HFFc6 (cell line): Measurements from ENCODE around the gene SREBF1. TPM values are rescaled to one million over a fixed set of nuclear protein-coding genes. Genes with fewer than 3 reads are reported as not detected.
"Not testable (repeated sequence)": the region's sequence is repeated elsewhere in the genome, so short reads cannot be mapped to it uniquely, and the experiment has no call there.

Source experiments
- DNase-seq: peaks from one replicate; pipeline ENCODE4 v3.0.0-alpha.2; 2018
- H3K27ac Mint-ChIP-seq: 2 replicates; pipeline ENCODE4 v1.8.0; 2020; ENCODE audit warnings: mild to moderate bottlenecking, mixed read lengths
- H3K27me3 Mint-ChIP-seq: 2 replicates; pipeline ENCODE4 v1.8.0; 2021; ENCODE audit warnings: mild to moderate bottlenecking, moderate library complexity, mixed read lengths; ENCODE audit not compliant: insufficient read depth
- H3K36me3 Mint-ChIP-seq: 2 replicates; pipeline ENCODE4 v1.8.0; 2021; ENCODE audit warnings: low read depth, mixed read lengths
- H3K4me1 Mint-ChIP-seq: 2 replicates; pipeline ENCODE4 v1.8.0; 2020; ENCODE audit warnings: low read depth, mixed read lengths
- H3K4me3 Mint-ChIP-seq: 2 replicates; pipeline ENCODE4 v1.8.0; 2020; ENCODE audit warnings: mild to moderate bottlenecking, moderate library complexity, mixed read lengths
- H3K9me3 Mint-ChIP-seq: 2 replicates; pipeline ENCODE4 v1.8.0; 2020; ENCODE audit warnings: mild to moderate bottlenecking, mixed read lengths
- total RNA-seq, 6 experiments: library from RNA; stranded (reverse); fragmentation: NEBNext Ultra II Directional; extraction: Animal tissue kit (Norgen Biotek cat#: 25700); gene quantifications; 2 replicates in 1 of 6; 3 replicates in 5 of 6; pipeline ENCODE4 v1.2.3, GENCODE V29; 2021
- TF ChIP-seq, protein P1 (sequence below): fragments of 200-600 bp; sonication (generic); IDR thresholded peaks from 2 replicates; pipeline ENCODE4 v1.5.0; 2021; ENCODE audit warnings: antibody characterized with exemption, mild to moderate bottlenecking

Gene SREBF1
- total RNA-seq, 6 experiments from 2014 or later = 34.9 to 51.7 (median 40.5) TPM

DNA sequence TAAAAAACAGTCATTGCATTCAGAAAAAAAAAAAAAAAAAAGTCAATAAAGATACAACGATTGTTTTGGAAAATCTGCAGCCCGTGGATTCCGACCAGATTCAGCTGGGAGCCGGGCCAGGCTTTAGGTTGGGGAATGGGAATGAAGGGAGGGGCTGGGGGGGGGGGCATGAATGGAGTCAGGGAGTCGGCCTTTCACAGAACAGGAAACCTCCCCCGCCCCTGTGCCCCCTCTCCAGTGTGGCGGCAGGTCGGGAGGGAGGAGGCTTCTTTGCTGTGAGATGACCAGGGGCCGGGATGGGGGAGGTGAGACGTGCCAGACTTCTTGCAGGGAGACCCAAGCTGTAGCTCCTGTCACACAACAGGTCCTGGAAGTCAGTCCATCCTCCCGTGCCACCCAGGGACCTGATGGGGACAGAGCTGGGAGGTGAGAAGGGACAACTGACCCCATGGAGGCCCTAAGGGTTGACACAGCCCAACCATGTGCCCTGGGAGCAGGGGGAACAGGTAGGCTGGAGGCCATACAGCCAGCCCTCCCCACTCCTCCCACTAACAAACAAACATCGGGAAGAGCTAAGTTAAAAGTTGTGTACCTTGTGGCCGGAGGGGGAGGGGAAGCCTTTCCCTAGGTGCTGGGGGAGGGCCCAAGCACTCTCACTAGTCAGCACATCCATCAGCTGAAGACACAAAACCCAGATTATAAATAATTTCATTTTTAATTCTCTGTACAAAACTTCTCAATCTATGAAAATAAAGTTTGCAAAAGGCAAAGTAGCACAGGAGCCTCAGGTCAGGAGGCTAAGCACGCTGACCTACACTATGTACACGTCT lies 25.2 kb downstream of the SREBF1 start:
- TF ChIP-seq, protein P1, sequence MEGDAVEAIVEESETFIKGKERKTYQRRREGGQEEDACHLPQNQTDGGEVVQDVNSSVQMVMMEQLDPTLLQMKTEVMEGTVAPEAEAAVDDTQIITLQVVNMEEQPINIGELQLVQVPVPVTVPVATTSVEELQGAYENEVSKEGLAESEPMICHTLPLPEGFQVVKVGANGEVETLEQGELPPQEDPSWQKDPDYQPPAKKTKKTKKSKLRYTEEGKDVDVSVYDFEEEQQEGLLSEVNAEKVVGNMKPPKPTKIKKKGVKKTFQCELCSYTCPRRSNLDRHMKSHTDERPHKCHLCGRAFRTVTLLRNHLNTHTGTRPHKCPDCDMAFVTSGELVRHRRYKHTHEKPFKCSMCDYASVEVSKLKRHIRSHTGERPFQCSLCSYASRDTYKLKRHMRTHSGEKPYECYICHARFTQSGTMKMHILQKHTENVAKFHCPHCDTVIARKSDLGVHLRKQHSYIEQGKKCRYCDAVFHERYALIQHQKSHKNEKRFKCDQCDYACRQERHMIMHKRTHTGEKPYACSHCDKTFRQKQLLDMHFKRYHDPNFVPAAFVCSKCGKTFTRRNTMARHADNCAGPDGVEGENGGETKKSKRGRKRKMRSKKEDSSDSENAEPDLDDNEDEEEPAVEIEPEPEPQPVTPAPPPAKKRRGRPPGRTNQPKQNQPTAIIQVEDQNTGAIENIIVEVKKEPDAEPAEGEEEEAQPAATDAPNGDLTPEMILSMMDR = no peak
- H3K4me3 Mint-ChIP-seq = no peak overlapping the region
- H3K4me1 Mint-ChIP-seq = no peaks in the 10 kb centered on the region
- H3K27ac Mint-ChIP-seq = peak overlapping the region; percentile 26; the same call in 1 of the 2 replicates
- no peak for DNase-seq
- H3K27me3 Mint-ChIP-seq = peaks cover 29% of the 10 kb centered on the region
- H3K36me3 Mint-ChIP-seq = no peaks in the 10 kb centered on the region; the same call in 1 of the 2 replicates
- H3K9me3 Mint-ChIP-seq = no peaks in the 10 kb centered on the region; the same call in 1 of the 2 replicates

DNA sequence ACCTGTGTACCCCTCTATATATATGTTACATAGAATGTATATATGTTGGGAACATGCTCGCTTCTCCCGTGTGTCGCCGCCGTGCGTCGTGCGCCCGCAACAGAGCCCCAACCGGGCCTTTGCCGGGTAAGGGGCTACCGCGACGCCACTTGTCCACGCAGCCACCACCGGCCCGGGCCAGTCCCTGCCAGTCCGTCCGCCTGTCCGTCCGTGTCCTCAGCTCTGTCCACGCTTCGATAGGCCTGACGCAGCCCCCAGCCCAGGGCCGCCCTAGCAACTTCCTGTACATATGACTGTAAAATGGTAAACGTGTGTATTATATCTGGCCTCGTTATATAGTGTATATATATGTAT lies 25.9 kb downstream of the SREBF1 start:
- no peak for DNase-seq
- peaks cover 2% of the 10 kb centered on the region; the same call in 1 of the 2 replicates for H3K4me1 Mint-ChIP-seq
- H3K36me3 Mint-ChIP-seq = peaks cover 3% of the 10 kb centered on the region
- TF ChIP-seq, protein P1 = no peak
- no peaks in the 10 kb centered on the region; the same call in 1 of the 2 replicates for H3K9me3 Mint-ChIP-seq
- H3K27me3 Mint-ChIP-seq = peaks cover 27% of the 10 kb centered on the region
- H3K4me3 Mint-ChIP-seq = no peak overlapping the region
- H3K27ac Mint-ChIP-seq = no peak overlapping the region

- Mint-ChIP-seq H3K36me3 (peaks cover 9% of the 10 kb centered on the region), H3K27ac (peak overlapping the region; percentile 13; the same call in 1 of the 2 replicates), H3K9me3 (no peaks in the 10 kb centered on the region), H3K4me3 (no peak overlapping the region; the same call in 1 of the 2 replicates), H3K27me3 (peaks cover 27% of the 10 kb centered on the region), H3K4me1 (peaks cover 6% of the 10 kb centered on the region; the same call in 1 of the 2 replicates)
- no peak for DNase-seq
- TF ChIP-seq, protein P1 = peak; percentile 26
Measured at GRCh38 chr17:17810084-17810894, 26.5 kb downstream of the SREBF1 start.

DNA sequence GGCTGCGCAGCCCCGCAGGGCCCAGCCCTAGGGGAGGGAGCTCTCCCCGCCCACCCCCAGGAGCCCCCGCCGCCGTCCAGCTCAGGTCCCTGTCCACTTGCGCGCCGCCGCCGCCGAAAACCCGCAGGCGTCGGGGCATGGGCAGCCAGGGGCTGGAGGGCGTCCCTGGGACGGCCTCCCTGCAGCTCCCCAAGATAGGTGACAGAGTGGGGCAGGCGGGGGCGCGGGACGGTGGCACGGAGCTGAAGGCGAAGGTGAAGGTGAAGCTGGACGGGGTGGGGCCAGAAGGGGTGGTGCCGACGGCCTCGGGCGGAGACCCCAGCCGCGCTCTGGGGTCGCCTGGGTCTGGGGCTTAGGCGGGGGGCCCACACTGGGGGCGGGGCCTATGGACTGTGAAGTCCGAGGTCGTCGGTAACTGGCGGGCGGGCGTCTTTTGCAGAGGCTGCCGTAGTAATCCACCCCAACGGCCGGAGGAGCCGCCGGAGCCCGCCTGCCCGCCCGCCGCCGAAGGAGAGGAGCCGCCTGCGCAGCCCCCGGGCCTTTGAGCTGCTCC lies 27.2 kb downstream of the SREBF1 start:
- Mint-ChIP-seq H3K9me3 (no peaks in the 10 kb centered on the region), H3K4me1 (peaks cover 6% of the 10 kb centered on the region; the same call in 1 of the 2 replicates), H3K27ac (no peak overlapping the region), H3K4me3 (no peak overlapping the region), H3K27me3 (peaks cover 22% of the 10 kb centered on the region), H3K36me3 (peaks cover 13% of the 10 kb centered on the region)
- DNase-seq = no peak
- TF ChIP-seq, protein P1 = no peak

DNA sequence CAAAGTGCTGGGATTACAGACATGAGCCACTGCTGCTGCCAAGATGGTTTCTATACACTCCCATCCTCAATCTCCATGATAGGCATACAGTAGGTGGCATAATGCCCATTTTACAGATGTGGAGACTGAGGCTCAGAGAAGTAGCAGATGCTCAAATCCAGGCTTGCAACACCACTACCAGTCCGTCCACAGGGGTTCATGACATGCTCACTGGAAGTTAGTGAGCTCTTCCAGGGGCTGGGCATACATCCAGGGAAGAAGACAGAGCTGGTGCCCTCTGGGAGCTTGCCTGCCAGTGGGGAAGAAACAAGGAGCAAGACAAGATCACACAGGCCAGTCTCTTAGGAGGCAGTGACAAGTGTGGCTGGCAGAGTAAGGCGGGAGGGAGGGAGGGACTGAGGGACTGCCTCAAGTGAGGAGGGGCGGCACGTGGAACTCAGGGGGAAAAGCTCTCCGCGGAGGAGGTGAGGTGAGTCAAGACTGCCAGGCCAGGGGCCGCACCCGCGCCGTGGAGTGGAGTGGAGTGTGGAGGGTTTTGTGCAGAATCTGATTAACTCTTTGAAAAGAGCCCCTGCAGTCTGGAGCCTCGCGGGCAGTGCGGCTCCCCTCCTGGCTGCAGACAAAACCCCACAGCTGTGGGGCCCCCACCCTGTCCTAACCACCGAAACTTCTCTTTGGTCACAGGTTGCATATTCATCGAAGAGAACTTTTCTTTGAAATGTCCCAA lies 27.9 kb downstream of the SREBF1 start:
- Mint-ChIP-seq H3K4me3 (no peak overlapping the region), H3K27ac (no peak overlapping the region), H3K9me3 (no peaks in the 10 kb centered on the region), H3K4me1 (peaks cover 6% of the 10 kb centered on the region; the same call in 1 of the 2 replicates), H3K36me3 (peaks cover 17% of the 10 kb centered on the region), H3K27me3 (peaks cover 19% of the 10 kb centered on the region)
- TF ChIP-seq, protein P1 = no peak
- DNase-seq = peak; percentile 15

- peaks cover 19% of the 10 kb centered on the region for H3K36me3 Mint-ChIP-seq
- H3K27ac Mint-ChIP-seq, H3K9me3 Mint-ChIP-seq, H3K4me1 Mint-ChIP-seq, H3K4me3 Mint-ChIP-seq, DNase-seq: not testable (repeated sequence)
- H3K27me3 Mint-ChIP-seq = peaks cover 19% of the 10 kb centered on the region
Measured at GRCh38 chr17:17808200-17808599, 28.6 kb downstream of the SREBF1 start.
